Measurements from ENCODE around the gene STK32B.

STK32B gene

DNA sequence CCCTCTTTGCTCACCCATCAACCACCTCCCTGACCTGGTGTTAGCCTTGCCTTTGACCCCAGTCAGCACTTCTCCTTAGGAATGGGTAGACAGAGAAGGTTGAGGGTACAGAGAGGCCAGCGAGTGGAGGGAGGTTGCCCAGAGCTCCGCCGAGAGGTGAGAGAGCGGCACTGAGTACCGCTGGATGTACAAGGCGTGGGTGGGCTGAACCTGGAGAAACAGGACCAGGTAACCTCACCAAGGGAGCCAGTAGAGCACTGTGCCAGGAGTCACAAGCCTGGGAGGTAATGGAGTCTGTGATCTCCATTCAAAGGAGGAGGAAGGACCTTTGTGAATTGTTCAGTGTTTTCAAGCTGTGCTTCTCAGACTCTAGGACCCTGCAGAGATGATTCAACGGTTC is 400.9 kb downstream of the STK32B start:
- TF ChIP-seq, protein P1, sequence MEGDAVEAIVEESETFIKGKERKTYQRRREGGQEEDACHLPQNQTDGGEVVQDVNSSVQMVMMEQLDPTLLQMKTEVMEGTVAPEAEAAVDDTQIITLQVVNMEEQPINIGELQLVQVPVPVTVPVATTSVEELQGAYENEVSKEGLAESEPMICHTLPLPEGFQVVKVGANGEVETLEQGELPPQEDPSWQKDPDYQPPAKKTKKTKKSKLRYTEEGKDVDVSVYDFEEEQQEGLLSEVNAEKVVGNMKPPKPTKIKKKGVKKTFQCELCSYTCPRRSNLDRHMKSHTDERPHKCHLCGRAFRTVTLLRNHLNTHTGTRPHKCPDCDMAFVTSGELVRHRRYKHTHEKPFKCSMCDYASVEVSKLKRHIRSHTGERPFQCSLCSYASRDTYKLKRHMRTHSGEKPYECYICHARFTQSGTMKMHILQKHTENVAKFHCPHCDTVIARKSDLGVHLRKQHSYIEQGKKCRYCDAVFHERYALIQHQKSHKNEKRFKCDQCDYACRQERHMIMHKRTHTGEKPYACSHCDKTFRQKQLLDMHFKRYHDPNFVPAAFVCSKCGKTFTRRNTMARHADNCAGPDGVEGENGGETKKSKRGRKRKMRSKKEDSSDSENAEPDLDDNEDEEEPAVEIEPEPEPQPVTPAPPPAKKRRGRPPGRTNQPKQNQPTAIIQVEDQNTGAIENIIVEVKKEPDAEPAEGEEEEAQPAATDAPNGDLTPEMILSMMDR (conservative IDR thresholded peaks at IDR 0.05) = no peak
- no peak for TF ChIP-seq ZFX (IDR thresholded peaks at IDR 0.05)

DNA sequence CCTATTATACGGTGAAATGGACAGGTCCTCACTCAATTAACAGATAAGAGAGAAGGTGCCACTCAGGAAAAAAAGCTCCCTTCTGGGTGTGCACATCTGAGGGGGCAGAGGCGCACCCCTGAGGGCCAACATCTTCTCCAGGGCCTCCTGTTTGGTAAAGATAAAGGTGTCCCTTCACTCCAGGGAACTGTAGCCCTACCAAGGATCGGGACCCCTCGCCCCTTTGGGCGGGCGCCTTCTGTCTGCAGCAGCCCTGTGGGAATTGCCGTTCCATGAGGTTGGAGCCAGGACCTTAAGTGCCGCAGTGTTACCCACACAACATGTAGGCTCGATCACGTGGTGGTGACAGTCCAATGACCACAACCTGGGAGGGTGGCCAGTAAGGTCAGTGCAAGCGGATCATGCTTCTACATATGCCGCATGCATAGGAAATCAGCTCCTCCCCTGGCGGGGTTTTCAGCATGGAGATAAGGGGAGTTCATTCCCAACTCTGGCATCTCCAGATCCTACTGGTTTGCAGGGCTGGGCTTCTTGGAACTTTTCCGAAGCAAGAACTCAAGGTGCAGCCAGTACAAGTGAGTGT is 403.8 kb downstream of the STK32B start:
- no peak overlapping the region for H3K27ac ChIP-seq
- TF ChIP-seq ZFX (IDR thresholded peaks at IDR 0.05) = no peak
- TF ChIP-seq, protein P1 (conservative IDR thresholded peaks at IDR 0.05) = no peak

More for the DNA sequence above, 400.9 kb downstream of the STK32B start:
- H3K27ac ChIP-seq = no peak overlapping the region

DNA sequence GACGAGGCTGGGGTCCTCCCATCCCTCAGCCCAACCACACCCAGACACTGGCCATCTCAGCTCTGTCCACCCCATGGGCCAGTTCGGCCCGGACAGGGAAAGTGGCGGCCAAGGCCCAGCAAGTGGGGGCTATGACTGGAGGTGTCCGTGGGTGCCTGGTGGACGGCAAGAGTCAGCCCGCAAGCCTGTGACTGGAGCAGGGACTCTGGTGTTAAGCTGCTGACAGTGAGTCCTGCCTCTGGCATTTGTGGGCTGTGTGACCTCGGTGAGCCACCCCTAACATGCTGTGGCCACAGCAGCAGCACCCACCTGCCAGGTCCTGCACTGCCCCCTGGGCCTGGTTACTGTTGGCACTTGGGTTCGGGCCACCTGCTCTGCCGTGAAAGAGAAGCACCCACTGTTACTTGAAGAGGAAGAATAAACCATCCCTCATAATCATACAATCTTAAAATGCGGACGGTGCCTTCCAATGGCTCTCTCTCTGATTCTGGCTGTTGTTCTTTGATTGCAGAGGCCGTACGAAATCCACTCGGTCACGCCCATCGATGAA is 405.1 kb downstream of the STK32B start:
- H3K27ac ChIP-seq = no peak overlapping the region
- TF ChIP-seq ZFX (IDR thresholded peaks at IDR 0.05) = no peak
- TF ChIP-seq, protein P1 (conservative IDR thresholded peaks at IDR 0.05) = no peak

DNA sequence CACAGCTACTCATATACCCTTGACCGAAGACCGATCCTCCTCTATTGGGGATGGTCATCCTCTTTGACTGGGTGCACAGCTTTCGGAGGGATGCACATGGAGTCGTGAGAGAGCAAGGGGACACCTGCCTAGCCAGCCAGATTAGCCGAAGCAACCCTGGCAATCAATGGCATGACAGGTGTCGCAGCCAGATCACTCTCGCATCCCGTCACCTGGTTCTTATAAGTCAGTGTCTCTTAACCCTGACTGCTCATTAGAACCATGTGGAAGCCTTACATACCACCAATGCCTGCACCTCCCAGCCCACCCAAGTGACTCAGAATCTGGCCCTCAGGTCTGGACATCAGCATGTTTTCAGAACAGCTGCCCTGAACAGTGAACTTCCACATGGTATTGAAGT is 407.4 kb downstream of the STK32B start:
- TF ChIP-seq ZFX (IDR thresholded peaks at IDR 0.05) = no peak
- TF ChIP-seq, protein P1 (conservative IDR thresholded peaks at IDR 0.05) = no peak
- no peak overlapping the region for H3K27ac ChIP-seq

DNA sequence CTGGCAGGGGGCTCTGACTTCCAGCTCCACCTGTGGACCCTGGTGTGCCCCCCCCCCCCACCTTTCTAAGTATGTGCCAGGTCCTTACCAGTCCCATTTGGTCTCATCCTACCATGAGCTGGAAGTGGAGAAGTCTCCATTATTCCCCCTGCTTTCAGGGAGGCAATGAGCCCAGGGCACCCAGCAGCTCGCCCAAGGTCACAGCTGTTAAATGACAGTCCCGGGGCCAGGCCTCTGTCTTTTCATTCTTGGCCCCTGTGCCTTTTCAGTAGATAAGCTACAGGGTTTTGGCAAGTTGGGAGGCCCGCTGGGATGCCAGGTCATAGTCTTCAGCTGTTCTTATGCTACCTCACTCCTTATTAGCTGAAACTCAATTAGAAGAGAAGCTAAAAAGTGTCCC is 408.0 kb downstream of the STK32B start:
- TF ChIP-seq, protein P1 (conservative IDR thresholded peaks at IDR 0.05) = no peak
- TF ChIP-seq ZFX (IDR thresholded peaks at IDR 0.05) = no peak
- no peak overlapping the region for H3K27ac ChIP-seq

DNA sequence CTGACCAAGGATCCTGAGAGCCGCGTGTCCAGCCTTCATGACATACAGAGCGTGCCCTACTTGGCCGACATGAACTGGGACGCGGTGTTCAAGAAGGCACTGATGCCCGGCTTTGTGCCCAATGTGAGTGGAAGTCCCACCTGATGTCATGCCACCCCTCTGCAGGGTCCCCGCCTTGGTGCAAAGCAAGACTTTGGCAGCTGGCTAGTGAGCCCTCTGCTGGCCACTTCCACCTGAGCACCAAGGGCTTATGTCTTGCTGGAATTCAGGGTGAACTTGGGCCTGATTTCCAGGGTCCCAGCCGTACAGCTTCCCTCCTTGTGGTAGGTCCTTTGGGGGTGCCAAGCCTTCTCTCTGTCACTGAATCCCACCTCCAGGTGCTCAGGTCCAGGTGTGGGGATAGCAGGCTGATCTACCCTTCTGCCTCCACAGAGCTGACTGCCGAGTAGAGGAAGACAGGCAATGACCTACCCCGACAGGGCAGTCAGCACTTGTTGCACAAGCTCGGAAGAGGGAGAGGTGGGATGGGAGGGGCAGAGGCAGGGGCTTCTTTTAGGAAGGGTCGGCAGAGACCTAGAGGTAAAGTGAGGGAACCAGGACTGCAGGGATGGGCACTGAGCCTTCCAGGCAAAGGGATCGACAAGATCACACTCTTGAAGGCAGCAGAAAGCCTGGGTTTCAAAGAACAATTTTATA is 409.0 kb downstream of the STK32B start:
- TF ChIP-seq ZFX (IDR thresholded peaks at IDR 0.05) = no peak
- TF ChIP-seq, protein P1 (conservative IDR thresholded peaks at IDR 0.05) = peak; percentile 77
- H3K27ac ChIP-seq = no peak overlapping the region

DNA sequence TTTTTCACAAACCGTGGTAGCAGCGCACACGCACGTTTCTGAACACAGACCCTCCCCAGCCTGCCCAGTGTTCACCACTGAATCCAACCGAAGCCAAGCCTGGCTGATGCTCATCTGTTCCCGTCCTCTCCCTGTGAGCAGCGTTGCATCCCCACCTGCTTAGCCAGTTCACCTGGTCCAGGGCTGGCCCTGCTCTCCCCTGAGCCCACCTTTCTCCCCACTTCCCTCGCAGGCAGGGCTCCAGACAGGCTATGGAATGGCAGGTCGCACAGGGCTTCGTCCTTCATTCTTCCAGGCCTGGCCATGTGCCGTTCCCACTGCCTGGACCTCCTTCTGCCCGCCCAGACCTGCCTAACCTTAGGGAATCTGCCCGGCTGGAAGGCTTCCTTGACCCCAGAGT is 410.2 kb downstream of the STK32B start:
- no peak overlapping the region for H3K27ac ChIP-seq
- no peak for TF ChIP-seq ZFX (IDR thresholded peaks at IDR 0.05)
- TF ChIP-seq, protein P1 (conservative IDR thresholded peaks at IDR 0.05) = no peak

Data from C4-2B (cell line).